NB4 (cell line): ENCODE results near the gene PRMT7.

Source experiments
- CTCF ChIP-seq: IDR thresholded peaks from one replicate; pipeline ENCODE4 v1.5.1; 2012; ENCODE audit warnings: low read depth, low read length
- POLR2A ChIP-seq: IDR thresholded peaks from 2 replicates; pipeline ENCODE4 v1.6.1; 2011; ENCODE audit warnings: mild to moderate bottlenecking; ENCODE audit not compliant: insufficient read length; ENCODE audit errors: extremely low read depth

- TF ChIP-seq CTCF (no peak), POLR2A (no peak)
Observed at GRCh38 chr16:68292425-68292824, 18.4 kb upstream of the PRMT7 start.
